NCI-H1436 treated with DMSO at 0.1 percent for 48 hours (cell line): ENCODE measurements around the gene TLL2.
A peak's percentile ranks its signal among the peaks of the same experiment; 100 is the strongest.

ENCODE experiments used
- DNase-seq: peaks from one replicate; lab custom pipeline; 2025; lab: John Stamatoyannopoulos, UW

TLL2 gene

GRCh38 chr10:96507044-96507443, 6.7 kb downstream of the TLL2 start:
- no peak for DNase-seq

- DNase-seq = no peak
These were observed 8.3 kb downstream of the TLL2 start for GRCh38 chr10:96505150-96506136.

GRCh38 chr10:96502561-96503282, 11.0 kb downstream of the TLL2 start:
- DNase-seq = peak; percentile 90

- DNase-seq = no peak
These were observed 11.7 kb downstream of the TLL2 start for GRCh38 chr10:96501985-96502384.

GRCh38 chr10:96500519-96500918, 13.2 kb downstream of the TLL2 start:
- no peak for DNase-seq

GRCh38 chr10:96500050-96500449, 13.7 kb downstream of the TLL2 start:
- no peak for DNase-seq

GRCh38 chr10:96497391-96497790, 16.3 kb downstream of the TLL2 start:
- DNase-seq = no peak

- no peak for DNase-seq
These were observed 17.3 kb downstream of the TLL2 start for GRCh38 chr10:96496281-96496925.

- DNase-seq = no peak
These were observed 18.2 kb downstream of the TLL2 start for GRCh38 chr10:96495544-96495943.

GRCh38 chr10:96494694-96495093, 19.0 kb downstream of the TLL2 start:
- no peak for DNase-seq

- DNase-seq = no peak
These were observed 19.7 kb downstream of the TLL2 start for GRCh38 chr10:96493871-96494525.

- DNase-seq = no peak
These were observed 20.5 kb downstream of the TLL2 start for GRCh38 chr10:96493254-96493653.

GRCh38 chr10:96491303-96491702, 22.4 kb downstream of the TLL2 start:
- no peak for DNase-seq

- no peak for DNase-seq
These were observed 25.4 kb downstream of the TLL2 start for GRCh38 chr10:96488161-96488935.

GRCh38 chr10:96482815-96483588, 30.7 kb downstream of the TLL2 start:
- DNase-seq = no peak

GRCh38 chr10:96478355-96478754, 35.4 kb downstream of the TLL2 start:
- DNase-seq = no peak

- no peak for DNase-seq
These were observed 39.9 kb downstream of the TLL2 start for GRCh38 chr10:96473866-96474265.

GRCh38 chr10:96470116-96470743, 43.5 kb downstream of the TLL2 start:
- DNase-seq = no peak

GRCh38 chr10:96468845-96469244, 44.9 kb downstream of the TLL2 start:
- DNase-seq = no peak

GRCh38 chr10:96465599-96465998, 48.1 kb downstream of the TLL2 start:
- DNase-seq = no peak
